Activated T-cell treated with anti-CD3 and anti-CD28 coated beads, Interleukin-2, amount 50 U/mL, for 1 hour (primary cell): ENCODE results near the gene CNRIP1.

Experiments used
- DNase-seq: peaks from one replicate; pipeline ENCODE4 v3.0.0-alpha.2; 2020

CNRIP1 gene

GRCh38 chr2:68291314-68291713, 28.4 kb downstream of the CNRIP1 start:
- no peak for DNase-seq

- DNase-seq = no peak
These were observed 28.8 kb downstream of the CNRIP1 start for GRCh38 chr2:68290901-68291300.

- DNase-seq = no peak
These were observed 31.9 kb downstream of the CNRIP1 start for GRCh38 chr2:68287580-68288441.

DNA sequence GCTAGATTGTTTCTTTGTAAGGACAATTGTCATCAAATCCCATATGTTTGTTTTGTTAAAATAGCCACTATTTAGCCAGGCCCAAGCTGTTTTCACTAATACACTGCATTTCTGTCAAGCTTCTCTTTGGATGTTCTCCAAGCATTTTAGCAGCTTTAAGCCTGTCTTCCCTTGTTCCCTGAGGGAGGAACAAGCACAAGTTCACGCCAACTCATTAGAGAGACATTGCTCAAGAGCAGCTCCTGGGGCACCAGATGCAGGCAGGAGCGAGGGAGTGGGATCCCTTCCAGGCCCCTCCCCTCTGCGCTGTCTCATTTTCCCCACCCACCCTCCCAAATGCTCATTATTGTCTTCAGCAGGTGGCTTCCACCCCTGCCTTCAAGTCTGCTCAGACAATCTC, 34.9 kb downstream of the CNRIP1 start:
- DNase-seq = no peak

- DNase-seq = no peak
These were observed 36.3 kb downstream of the CNRIP1 start for GRCh38 chr2:68283419-68283812.

DNA sequence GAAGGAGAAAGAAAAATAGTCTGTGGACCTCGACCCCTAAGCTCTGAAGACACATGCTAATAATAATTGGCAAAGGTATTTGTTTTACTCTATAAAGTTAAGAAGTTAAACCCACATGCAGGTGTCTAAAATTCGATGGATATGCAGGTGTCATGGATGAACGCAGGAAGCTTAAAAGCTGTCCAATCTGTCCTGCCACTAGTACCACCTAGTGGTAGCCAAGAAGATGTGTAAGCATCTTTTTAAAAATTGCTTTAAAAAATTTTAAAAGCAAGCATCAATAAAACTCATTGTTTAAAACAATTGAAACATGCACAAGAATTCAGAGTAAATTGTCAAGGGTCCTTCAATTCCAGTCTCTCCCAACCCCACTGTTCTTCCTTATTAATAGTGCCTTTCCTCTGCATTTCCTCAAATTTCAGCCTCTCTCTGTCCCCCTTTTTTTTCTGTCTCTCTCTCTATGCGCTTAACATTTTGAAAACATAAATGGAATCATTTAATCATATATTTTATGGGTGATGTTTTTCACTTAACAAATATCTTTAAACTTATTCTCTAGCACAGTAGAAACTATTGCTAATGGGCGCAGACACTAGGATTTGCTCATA, 36.8 kb downstream of the CNRIP1 start:
- no peak for DNase-seq

- no peak for DNase-seq
These were observed 39.0 kb downstream of the CNRIP1 start for GRCh38 chr2:68280796-68281195.

- DNase-seq = no peak
These were observed 39.4 kb downstream of the CNRIP1 start for GRCh38 chr2:68280348-68280747.

GRCh38 chr2:68279691-68280090, 40.1 kb downstream of the CNRIP1 start:
- no peak for DNase-seq

- DNase-seq = no peak
These were observed 41.6 kb downstream of the CNRIP1 start for GRCh38 chr2:68278169-68278568.

GRCh38 chr2:68274022-68274421, 45.7 kb downstream of the CNRIP1 start:
- no peak for DNase-seq

- no peak for DNase-seq
These were observed 47.3 kb downstream of the CNRIP1 start for GRCh38 chr2:68272246-68272994.

GRCh38 chr2:68266655-68267054, 53.1 kb downstream of the CNRIP1 start:
- no peak for DNase-seq

DNA sequence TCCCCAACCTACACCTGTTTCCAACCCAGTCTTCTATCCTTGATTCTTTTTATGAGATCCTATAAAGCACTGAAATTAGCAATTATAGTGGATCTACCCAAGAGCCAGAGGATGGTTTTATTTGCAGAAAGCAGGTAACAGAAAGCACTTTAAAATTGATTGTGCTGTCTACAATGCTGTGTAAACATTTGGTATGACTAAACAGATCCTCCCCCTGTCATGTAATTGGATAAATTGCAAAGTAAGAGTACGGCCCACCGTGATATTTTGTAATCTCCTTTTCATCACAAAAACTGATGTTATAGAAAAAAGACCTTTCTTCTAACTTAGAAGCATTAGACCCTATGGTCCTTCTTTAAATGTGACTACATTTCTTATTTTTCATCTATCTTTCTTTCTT, 56.1 kb downstream of the CNRIP1 start:
- no peak for DNase-seq

DNA sequence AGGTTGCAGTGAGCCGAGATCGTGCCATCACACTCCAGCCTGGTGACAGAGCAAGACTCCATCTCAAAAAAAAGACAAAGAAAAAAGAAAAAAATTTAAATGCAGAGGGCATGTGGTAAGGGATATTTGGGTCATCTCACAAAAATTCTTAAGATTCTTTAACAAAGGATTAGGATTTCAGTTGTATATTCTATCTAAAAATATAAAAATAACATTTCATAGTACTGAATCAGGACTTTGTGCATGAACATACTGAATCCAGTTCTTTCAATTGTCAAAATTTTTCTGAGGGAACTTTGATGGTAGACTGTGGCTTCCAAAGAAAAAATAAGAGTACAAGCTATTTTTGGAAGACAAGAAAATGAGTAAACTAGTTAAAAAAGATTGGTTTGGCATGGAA, 60.9 kb downstream of the CNRIP1 start:
- DNase-seq = no peak

DNA sequence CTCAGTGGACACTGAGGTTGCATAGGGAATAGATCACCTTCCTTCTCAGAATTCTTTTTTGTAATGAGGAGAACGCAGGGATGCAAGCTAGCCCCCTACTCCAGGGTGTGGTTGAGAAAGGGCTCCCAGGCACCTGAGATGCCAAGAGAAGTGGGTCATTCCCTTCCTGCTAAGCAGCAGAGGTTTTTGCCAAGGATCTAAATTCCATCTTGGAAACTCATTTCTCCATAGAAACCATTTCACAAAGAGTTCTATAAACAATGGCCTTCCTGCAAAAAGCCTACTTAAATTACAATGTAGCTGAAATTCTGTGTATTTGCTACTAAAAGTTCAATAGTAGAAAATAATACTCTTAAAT, 63.7 kb downstream of the CNRIP1 start:
- DNase-seq = no peak

DNA sequence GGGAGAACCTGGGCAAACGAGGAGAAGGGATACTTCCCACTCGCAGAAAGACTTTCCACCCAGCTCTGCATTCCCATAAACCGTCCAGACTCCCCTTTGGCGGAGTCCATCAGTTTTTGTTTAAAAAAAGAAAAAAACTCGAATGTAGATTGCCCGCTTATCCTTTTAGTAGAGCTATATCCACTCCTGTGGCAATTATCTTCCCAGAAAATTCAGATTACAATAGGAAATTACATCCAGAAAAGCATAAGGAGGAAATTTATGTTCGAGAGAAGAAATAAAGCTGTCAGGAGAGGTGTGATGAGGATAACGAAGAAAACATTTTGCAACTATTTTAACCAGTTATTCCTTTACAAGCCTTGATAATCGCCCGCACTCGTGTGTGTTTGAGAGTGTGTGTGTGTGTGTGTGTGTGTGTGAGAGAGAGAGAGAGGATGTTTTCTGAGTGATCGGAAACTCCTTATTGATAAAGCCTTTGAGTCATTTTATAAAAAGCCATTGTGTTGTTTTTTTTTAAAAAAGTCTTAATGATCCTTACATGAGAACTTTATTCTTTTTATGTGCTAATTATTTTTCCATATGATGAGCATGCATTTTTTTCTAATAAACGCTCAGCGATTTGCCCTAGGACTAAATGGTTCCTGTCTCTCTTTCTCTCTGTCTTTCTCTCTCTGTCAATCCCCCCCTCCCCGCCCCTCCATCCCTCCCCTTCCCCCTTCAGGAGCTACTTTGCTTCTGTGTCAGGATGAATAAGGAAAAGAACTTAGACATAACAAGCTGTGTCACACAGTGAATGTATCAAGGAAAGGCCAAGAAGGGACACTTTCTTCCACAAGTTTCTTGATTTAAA, 66.3 kb downstream of the CNRIP1 start:
- DNase-seq = no peak

DNA sequence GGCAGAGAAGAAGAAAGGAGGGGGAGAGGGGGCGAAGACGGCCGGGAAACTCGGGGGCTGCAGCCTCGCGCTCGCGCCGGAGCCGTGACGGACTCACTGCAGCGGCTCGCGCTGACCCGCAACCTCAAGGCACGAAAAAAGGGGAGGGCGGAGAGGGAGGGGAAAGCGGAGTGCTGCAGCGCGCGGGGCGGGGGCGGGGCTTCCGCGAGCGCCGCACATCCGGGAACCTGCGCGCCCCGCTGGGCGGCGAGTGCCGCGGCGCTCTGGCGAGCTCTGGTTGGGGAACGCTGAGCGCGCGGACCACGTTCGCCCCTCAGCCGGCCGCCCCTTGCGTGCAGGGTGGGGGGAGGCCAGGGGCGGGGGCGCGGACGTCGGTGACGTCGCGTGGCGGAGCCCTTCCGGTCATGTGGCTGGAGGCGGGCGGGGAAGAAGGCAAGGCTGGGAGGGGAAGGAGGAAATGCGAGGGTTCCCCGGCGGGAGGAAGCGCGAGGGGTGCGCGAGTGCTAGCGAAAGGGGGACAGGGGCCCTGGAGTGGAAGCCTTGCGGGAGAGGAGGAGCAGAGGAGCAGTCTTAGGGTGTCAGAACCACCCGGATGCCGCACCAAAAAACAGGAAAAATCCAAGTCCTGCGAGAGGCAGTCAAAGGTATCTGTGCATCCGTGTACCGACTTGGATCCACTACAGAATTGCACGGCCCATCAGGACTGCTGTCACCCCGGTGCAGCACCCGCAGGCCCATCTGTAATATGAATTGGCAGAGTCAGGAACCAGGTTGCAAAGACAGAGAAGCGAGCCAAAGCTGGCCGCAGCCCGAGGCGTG, 67.1 kb downstream of the CNRIP1 start, which contains the start of gene PPP3R1:
Gene PPP3R1 (minus strand): TSS at position 133 of the 819 bp plus-strand sequence. CDS start 405 bp downstream, outside the sequence.
- DNase-seq = peak; percentile 94

DNA sequence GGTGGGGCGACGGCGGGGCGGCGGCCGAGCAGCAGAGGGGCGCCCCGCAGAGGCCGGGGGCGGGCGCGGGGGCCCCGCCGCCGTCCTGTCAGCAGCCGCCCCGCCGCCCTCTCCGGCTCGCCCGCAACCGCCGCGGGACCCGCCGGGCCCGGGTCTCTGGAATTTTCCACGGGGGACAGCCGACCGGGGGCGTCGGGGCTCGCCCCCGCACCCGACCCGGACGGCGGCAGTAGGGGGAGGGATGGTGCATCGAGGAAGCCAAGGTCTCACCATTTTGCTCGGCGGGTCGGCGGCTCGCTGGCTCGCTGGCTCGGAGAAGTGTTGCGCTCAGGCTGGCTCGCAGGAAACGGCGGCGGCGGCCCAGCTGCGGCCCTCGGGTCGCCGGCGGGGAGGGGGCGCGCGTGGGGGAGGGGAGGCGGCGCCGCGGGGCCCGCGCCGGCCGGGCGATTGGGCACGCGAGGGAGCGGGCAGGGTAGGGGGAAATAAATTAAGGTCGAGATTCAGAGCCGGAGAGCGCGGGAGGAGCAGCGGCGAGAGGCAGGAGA, 67.8 kb downstream of the CNRIP1 start:
- DNase-seq = peak; percentile 66

DNA sequence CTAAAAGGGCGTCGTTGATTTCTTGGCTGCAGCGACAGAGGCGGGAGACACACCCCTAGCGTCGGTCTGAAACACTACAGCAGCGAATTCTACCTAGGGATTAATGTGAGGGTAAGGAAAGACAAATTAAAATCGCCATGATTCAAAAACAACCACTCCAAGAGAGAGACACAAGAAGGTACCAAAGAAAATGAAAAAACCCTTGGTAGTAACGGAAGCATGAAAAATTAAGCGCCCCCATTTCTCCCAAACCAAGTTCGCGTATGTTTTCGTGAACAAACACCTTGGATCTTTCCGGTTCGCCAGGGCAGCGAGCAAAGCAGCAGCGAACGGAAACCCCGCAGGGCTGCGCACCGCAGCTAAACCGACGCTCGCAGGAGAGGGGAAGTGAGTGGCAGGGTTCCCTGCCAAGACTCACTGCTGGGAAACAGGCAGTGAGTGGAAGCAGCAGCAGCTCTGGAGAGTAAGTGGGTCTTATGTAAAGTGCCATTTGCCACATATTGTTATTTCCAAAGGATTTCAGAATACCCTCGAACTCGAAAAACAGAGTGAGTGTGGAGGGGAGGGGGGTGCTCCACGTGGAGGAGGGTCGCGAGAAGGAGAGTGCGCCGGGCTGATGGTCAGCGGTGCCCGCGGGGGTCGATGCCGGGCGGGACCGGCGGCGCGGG, 68.4 kb downstream of the CNRIP1 start:
- peak; percentile 68 for DNase-seq

GRCh38 chr2:68250652-68251186, 69.0 kb downstream of the CNRIP1 start:
- no peak for DNase-seq
